Stimulated activated CD8-positive, alpha-beta memory T cell treated with anti-CD3 and anti-CD28 coated beads, Interleukin-4, amount 100 ng/mL, for 48 hours (primary cell): ENCODE data around the gene SMC1B.
"Not testable (repeated sequence)": the region's sequence is repeated elsewhere in the genome, so short reads cannot be mapped to it uniquely, and the experiment has no call there.

Experiments
- DNase-seq: peaks from one replicate; pipeline ENCODE4 v3.0.0-alpha.2; 2020

Gene SMC1B, protein sequence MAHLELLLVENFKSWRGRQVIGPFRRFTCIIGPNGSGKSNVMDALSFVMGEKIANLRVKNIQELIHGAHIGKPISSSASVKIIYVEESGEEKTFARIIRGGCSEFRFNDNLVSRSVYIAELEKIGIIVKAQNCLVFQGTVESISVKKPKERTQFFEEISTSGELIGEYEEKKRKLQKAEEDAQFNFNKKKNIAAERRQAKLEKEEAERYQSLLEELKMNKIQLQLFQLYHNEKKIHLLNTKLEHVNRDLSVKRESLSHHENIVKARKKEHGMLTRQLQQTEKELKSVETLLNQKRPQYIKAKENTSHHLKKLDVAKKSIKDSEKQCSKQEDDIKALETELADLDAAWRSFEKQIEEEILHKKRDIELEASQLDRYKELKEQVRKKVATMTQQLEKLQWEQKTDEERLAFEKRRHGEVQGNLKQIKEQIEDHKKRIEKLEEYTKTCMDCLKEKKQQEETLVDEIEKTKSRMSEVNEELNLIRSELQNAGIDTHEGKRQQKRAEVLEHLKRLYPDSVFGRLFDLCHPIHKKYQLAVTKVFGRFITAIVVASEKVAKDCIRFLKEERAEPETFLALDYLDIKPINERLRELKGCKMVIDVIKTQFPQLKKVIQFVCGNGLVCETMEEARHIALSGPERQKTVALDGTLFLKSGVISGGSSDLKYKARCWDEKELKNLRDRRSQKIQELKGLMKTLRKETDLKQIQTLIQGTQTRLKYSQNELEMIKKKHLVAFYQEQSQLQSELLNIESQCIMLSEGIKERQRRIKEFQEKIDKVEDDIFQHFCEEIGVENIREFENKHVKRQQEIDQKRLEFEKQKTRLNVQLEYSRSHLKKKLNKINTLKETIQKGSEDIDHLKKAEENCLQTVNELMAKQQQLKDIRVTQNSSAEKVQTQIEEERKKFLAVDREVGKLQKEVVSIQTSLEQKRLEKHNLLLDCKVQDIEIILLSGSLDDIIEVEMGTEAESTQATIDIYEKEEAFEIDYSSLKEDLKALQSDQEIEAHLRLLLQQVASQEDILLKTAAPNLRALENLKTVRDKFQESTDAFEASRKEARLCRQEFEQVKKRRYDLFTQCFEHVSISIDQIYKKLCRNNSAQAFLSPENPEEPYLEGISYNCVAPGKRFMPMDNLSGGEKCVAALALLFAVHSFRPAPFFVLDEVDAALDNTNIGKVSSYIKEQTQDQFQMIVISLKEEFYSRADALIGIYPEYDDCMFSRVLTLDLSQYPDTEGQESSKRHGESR

DNA sequence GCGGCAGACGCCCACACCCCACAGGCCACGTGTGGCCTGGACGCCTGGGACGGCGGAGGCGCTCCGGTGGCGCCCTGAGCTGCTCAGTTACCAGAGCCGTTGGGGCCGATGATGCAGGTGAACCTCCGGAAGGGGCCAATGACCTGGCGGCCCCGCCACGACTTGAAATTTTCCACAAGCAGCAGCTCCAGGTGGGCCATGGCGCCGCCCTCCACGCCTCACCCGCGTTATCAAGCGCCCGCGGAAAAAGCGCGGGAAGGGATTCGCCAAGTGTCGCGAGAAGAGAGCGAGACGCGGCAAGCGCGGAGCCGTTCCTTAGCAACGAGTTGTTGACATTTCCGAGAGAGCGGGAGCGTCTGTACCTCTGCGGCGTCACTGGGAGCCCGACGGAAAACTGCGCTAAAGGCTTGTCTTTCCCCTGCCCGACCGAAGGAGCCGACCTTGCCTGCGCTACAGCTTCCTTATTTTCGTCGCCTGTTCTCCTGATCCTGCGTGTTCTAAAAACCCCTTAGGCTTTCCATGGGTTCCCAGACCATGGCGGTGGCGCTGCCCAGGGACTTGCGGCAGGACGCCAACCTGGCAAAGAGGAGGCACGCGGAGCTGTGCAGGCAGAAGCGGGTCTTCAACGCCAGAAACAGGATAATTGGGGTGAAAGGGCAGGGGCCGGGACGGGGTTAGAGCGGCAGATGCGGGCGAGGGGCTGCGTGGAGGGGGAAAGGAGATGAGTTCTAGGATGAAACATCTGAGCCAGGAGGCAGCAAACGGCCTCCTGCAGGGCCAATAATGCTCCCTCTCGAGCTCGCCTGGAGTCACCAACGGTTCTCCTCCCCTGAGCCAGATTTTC, at the start of gene SMC1B, which contains the start of gene RIBC2:
SMC1B (minus strand) TSS at position 232 of the 844 bp plus-strand sequence; CDS start at position 200, 32 bp downstream.
RIBC2 (plus strand) TSS at position 326 of the 844 bp plus-strand sequence; CDS start at position 520, 194 bp downstream.
- DNase-seq = peak; percentile 91

DNA sequence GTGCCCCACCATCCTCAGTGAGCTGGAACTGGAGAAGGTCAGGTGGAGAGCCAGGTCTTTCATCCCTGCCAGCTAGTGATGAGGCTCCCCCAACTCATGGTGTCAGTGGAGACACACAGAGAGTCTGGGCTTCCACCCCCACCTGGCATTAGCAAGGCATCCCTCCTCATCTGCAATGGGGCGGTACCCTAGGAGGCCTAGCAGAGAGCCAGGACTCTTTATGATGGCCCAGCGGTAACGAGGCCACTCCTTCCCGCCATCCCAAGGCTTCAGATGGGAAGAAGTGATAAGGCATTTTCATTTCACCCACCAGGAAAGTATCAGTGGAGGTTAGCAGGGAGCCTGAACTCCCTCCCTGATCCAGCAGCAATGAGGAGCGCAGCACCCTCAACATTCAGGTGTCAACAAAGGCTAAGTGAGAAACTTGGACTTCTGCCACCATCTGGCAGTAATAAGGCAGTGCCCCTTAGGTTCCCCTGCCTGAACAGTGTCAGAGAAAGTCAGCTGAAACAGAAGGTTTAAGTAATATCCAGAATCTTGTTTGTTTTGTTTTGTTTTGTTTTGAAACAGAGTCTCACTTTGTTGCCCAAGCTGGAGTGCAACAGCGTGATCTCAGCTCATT, 48.7 kb upstream of the SMC1B start:
- DNase-seq = no peak

DNA sequence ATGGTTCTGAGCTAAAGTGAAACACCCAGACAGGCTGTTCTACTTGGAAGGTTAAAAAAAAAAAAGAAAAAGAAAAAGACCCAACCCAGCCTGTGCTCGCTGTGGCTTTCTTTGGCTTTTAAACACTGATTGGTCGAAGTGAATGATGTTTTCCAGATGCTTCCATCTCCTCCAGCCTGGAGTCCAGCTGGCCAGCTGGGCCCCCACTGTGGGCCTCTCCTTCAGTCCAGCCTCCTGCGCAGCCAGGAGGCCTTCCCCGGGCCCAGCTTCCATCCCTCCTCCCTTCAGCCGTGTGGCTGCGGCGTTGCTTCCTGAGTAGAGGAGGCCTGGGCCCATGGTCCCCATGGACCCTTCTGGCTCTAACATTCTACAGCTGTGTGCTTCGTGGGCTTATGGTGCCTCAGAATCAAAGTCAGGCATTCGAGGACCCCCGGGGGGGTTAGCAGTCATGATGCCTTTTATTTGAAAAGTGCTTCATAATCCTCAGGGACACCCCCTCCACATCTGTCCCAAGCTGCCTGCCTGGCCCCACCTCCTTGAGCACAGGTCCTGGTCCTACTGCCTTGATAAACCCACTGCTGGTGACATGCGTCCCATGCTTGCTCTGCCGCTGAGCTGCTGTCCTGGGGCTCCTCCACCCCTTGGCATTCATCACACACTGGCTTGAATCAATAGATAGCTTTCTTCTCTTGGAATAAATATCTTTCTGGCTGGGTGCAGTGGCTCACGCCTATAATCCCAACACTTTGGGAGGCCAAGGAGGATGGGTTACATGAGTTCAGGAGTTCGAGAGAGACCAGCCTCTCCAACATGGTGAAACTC, 47.1 kb upstream of the SMC1B start:
- DNase-seq = no peak

DNA sequence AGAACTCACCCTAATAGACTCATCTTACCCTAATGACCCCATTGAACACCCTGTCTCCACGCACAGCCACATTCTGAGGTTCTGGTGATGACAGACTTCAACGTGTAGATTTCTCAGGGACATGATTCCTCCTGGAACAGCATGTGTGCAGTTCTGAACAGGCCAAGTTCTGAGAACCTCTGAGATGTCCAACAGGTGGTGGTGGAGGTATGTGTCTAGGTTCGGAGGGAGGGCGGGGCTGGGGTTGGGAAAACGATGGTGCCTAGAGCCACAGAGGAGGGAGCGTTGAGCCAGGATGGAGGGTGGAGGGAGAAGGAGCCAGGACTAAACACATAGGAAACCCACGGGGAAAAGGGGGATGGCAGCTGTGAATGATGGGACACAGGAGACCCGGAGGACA, 45.8 kb upstream of the SMC1B start:
- DNase-seq = no peak

DNA sequence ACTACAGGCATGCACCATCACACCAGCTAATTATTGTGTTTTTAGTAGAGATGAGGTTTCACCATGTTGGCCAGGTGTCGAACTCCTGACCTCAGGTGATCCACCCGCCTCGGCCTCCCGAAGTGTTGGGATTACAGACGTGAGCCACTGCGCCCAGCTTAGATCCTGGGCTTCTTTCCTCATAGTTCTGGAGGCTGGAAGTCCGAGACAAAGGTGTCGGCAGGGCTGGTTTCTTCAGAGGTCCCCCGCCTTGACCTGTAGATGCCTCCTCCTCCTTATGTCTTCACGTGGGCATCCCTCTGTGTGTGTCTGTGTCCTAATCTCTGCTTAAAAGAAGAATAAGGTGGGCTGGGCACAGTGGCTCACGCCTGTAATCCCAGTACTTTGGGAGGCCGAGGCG, 45.1 kb upstream of the SMC1B start:
- no peak for DNase-seq

DNA sequence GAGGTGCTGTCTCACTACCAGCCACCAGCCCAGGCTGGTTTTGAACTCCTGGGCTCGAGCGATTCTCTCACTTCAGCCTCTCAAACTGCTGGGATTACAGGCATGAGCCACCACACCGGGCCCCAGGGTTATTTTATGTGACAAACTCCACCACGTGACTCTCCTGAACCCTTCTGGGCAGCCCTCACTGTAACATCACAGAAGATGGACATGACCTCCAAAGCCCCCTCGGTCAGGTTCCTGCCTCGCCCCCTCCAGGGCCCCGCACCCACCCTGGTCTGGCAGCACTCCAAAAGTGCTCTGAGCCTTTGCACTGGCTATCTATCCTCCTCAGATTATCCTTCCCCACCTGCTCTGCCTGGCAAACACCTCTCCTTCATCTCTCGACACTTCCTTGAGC, 43.4 kb upstream of the SMC1B start:
- no peak for DNase-seq

DNA sequence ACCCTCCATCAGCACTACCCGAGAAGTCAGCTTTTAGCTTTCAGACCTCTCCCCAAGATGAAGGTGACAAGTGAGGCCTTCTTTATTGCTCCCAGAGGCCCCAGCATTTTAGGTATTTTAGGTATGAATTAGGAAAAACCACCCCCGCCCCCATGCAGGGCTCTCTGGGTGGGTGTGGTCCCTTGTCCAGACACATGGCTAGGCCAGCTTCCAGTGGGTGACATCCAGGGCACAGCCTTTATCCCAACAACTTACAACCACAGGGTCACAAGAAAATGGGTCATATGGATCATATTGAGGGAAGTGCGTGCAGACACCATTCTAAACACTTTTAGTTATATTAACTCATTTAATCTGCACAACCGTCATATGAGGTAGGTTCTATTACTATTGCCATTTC, 42.2 kb upstream of the SMC1B start:
- DNase-seq = no peak

DNA sequence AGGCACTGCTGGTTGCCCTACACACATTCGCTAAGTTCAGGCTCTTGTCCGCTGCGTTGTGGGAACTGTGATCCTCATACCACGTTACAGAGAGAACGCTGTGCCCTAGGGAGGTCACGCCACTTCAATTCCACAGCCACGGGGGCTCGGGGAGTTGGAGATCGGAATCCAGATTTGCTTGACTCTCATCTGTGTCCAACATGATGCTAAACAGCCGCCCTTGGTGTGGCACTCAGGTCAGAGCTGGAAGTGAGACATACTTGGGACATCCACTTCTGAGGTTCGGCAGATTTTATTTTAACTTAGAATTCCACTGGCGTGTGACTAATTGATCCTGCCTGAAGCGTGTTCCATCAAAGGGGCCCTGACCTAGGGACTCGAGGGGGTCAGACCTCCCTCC, 41.8 kb upstream of the SMC1B start:
- no peak for DNase-seq

DNA sequence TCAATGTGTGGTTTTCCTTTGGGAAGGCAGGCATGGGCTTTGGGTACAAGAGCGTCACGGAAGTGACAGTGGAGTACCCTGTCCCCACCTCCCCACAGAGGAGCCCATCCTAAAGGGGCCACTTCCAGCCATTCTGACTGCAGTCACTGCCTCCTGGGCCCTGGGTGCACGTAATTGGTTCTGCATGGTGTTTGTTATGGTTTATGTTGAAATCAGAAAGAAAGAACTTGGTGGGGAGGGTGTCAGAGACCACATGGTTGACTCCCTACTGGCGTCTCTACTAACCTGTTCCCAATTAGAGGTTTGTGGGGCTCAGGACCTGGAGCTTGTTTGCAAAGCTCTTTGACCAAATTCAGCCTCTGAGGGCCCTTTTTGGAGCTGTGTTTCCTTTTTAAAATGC, 40.9 kb upstream of the SMC1B start:
- DNase-seq = no peak

DNA sequence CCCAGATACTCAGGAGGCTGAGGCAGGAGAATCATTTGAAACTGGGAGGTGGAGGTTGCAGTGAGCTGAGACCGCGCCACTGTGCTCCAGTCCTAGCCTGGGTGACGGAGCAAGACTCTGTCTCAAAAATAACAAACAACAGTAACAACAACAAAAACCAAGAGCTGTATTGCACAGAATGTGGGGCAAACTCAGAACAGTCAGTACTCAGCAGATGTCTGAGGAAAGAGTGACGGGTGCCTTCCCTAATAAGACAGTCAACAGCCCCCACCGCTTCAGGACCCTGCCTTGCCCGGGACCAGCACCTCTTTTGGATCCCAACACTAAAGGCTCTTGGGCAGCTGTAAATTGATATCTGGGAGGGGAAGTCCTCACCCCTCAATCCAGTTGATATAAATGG, 40.4 kb upstream of the SMC1B start:
- DNase-seq = no peak

DNA sequence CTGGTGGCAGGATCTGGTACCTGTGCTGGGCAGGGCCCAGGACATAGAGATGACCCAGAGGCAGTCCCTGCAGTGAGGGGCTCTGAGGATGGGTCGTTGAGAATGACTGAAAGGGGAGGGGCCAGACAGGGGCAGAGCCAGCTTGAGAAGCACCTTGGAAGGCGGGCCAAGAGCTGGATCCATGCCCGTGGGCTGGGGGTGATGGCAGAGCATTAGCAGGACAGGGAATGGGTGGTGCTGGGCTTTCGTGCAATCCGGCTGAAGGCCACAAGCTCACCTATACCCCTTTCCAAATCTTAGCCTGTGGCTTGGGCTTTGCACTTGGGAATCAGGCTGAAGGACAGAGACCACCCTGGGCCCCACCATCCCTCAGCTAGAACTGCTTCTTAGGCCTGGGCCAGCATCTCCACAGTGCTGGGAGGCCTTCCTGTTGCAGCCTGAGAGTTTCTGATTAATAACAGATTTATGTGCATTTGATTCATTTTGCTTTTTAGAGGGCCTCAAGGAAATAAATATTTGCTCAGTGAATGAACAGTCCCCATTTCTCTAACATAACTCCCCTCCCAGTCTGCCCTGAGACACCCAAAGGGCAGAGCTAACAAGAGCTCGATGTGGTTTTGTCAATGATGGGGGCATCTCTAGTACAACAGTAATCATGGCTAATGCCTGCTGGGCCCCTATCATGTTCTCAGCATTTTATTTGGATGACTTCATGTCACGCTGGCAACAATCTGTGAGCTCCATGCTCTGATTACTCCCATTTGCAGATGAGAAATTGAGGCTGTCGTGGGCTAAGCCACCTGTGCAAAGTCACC, 39.4 kb upstream of the SMC1B start:
- DNase-seq = no peak

DNA sequence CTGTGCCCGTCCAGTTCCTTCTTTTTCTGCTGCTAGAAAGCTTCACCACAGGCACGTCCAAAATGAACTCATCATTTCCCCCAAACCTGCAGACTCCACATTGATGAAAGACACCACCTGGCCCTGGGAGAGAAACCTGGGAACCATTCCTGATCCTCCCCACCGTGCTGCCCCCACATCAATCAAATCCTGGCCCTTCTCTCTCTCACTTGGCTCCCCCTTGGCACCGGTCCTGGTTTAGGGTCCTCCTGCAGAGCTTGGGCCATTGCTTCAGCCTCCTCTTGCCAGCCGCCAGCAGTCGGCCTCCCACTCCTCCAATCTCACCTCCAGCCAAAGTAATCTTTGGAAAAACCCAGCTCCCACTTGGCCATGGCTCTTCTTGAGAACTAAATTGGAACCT, 38.6 kb upstream of the SMC1B start:
- no peak for DNase-seq

DNA sequence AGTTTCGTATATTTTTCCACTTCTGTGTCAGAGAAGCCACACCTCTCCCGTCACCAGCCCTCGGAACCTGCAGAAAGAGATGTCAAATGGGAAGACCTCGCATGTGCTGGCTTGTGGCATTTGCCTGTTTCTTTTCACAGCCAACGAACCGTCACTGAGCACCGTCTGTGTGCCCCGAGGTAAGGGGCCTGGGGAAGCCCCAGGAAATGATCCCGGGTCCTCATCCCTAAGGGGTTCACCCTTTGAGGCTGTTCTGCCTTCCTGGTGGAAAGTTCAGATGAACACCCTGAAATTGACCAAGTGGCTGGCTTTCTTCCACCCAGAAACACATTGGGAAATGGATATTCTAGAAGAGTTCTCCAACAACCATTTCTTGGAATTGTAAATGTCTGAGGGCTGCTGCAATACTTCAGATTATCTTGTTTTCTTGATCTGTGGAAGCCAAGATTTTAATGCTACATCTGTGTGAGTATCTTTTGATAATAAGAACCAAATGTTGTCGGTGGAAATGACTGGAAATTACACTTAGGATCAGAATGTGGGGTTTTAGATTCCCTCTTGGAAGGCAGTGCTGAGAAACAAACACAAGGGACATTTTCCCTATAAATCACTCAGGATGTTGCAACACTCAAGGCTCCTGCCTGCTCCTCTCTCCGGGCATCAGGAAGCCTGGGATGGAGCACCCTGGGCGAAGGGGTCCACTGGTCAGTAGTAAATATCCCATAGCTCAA, 37.7 kb upstream of the SMC1B start:
- no peak for DNase-seq

DNA sequence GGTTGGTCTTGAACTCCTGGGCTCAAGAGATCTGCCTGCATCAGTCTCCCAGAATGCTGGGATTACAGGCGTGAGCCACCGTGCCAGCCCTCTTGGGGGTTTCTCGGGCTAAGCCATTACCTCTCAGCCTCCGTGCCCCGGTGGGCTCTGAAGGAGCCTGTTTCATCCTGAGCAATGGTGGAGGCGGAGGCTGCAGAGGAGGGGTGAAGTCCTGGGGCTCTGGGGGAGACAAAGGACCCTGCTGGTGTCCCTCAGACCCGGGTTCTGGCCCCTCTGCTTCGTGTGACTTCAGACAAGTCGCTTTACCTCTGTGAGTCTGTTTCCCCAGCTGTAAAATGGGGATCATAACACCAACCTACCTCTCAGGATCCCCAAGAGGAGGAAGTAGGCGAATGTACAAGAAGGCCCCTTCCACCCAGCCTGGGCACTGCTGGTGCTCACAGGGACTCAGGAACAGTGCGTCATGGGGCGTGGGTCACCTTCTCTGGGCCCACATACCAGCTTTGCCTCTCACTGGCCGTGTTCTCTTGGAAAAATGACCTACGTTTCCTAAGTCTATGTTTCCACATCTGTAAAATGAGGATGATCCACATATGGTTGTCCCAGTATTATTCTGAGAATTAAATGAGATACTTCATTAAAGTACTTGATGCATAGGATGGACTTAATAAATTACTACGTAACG, 36.8 kb upstream of the SMC1B start:
- no peak for DNase-seq

DNA sequence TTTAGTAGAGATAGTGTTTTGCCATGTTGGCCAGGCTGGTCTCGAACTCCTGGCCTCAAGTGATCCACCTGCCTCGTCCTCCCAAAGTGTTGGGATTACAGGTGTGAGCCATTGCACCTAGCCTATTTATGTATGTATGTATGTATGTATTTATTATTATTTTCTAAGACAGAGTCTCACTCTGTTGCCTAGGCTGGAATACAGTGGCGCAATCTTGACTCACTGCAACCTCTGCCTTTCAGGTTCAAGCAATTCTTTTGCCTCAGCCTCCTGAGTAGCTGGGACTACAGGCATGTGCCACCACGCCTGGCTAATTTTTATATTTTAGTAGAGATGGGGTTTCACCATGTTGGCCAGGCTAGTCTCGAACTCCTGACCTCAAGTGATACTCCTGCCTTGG, 36.0 kb upstream of the SMC1B start:
- not testable (repeated sequence) for DNase-seq

DNA sequence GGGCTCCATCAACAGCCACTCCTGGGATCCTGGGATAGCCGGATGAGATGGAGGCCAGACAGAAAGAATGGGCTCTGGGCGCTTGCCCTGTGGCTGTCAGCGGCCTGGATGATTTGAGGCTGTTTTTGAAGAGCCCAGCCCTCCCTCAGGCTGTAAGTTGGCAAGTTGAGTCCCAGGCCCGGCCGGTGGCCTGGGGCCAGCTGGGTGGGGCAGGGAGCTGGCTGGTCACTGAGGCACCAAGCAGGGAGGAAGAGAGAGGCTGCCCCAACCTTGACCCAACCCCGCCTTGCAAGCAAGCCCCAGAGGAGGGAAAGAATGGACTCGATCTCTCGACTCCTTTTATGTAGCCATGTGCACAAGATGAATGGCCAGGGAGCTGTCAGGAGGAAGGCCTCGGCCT, 35.0 kb upstream of the SMC1B start:
- no peak for DNase-seq

DNA sequence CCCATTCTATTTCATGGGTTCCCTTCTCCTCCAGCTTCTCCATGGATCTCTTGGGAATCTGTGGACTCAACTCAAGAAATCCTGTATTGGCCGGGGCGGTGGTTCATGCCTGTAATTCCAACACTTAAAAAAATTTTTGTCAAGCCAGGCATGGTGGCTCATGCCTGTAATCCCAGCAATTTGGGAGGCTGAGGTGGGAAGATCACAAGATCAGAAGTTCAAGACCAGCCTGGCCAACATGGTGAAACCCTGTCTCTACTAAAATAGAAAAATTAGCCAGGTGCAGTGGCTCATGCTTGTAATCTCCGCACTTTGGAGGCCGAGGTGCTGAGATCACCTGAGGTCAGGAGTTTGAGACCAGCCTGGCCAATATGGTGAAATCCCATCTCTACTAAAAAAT, 34.2 kb upstream of the SMC1B start:
- not testable (repeated sequence) for DNase-seq

DNA sequence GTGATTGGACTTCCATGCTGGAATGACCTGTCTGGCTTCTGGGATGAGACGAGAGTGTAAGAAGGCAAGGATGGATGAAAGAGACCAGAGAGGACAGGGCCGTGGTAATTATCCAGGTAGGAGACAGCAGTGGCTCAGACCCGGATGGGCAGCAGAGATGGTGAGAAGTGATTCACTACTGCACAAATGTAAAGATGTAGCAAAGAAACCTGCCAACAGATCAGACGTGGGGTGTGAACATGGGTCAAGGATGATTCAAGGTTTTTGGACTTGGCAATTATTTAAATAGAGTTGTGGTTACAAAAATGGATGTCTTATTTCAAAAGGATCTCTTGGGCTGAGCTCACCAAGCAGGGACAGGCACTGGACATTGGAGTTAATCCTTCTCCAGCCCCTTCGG, 32.8 kb upstream of the SMC1B start:
- no peak for DNase-seq
